SK-N-SH (cell line): ENCODE data around the gene LIX1.

Source experiments
- EP300 ChIP-seq, 2 experiments: IDR thresholded peaks; 2 replicates each; pipeline versions ENCODE4 v1.4.0 to v1.6.1; 2012; ENCODE audit warnings: borderline replicate concordance in 1 of 2, low read depth in 1 of 2, low read length in 1 of 2
- GATA2 ChIP-seq: sonication (generic); formaldehyde crosslinking; IDR thresholded peaks from 2 replicates; pipeline ENCODE4 v1.5.0; 2020; ENCODE audit warnings: mild to moderate bottlenecking, missing genetic modification reagents
- JUND ChIP-seq: IDR thresholded peaks from 2 replicates; pipeline ENCODE4 v1.4.0; 2012
- MXI1 ChIP-seq: IDR thresholded peaks from 2 replicates; pipeline ENCODE4 v1.6.1; 2012; ENCODE audit warnings: mild to moderate bottlenecking, low read depth, low read length, improper control_type of control experiment
- NFIC ChIP-seq: IDR thresholded peaks from 2 replicates; pipeline ENCODE4 v1.4.0; 2012; ENCODE audit warnings: borderline replicate concordance
- POLR2AphosphoS5 ChIP-seq: IDR thresholded peaks from 2 replicates; pipeline ENCODE4 v1.6.1; 2012; ENCODE audit warnings: low read depth, low read length
- RCOR1 ChIP-seq: fragments of 150-350 bp; IDR thresholded peaks from 2 replicates; pipeline ENCODE4 v1.6.1; 2017; ENCODE audit warnings: antibody characterized with exemption, low read length
- TF ChIP-seq, protein P1 (sequence below): IDR thresholded peaks from 2 replicates; pipeline ENCODE4 v1.4.0; 2012; ENCODE audit warnings: low read depth, borderline replicate concordance
- TF ChIP-seq, protein P2 (sequence below): fragments of 200-600 bp; sonication (generic); IDR thresholded peaks from 2 replicates; pipeline ENCODE4 v1.6.1; 2017; ENCODE audit warnings: antibody characterized with exemption, mild to moderate bottlenecking, moderate library complexity

DNA sequence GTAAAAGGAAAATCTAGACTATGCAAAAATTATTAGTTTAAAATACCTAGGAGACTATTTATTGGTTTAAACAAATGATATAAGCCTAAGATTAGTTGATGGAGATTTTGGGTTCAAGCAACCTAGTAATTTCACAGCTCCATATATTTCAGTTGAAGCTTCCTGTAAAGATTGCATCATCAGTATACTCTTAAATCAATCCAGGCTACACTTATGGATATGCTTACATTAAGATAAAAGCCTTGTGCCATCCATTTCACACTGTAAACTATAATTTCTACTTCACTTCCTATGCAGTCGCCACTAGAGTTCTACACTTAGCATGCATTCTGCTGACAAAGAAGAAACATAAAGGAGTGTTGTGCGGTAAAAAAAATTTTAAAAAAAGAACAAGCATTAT, 7.3 kb upstream of the LIX1 start:
- TF ChIP-seq, protein P1, sequence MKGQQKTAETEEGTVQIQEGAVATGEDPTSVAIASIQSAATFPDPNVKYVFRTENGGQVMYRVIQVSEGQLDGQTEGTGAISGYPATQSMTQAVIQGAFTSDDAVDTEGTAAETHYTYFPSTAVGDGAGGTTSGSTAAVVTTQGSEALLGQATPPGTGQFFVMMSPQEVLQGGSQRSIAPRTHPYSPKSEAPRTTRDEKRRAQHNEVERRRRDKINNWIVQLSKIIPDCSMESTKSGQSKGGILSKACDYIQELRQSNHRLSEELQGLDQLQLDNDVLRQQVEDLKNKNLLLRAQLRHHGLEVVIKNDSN, result no peak
- TF ChIP-seq, protein P2, sequence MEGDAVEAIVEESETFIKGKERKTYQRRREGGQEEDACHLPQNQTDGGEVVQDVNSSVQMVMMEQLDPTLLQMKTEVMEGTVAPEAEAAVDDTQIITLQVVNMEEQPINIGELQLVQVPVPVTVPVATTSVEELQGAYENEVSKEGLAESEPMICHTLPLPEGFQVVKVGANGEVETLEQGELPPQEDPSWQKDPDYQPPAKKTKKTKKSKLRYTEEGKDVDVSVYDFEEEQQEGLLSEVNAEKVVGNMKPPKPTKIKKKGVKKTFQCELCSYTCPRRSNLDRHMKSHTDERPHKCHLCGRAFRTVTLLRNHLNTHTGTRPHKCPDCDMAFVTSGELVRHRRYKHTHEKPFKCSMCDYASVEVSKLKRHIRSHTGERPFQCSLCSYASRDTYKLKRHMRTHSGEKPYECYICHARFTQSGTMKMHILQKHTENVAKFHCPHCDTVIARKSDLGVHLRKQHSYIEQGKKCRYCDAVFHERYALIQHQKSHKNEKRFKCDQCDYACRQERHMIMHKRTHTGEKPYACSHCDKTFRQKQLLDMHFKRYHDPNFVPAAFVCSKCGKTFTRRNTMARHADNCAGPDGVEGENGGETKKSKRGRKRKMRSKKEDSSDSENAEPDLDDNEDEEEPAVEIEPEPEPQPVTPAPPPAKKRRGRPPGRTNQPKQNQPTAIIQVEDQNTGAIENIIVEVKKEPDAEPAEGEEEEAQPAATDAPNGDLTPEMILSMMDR, result no peak
- TF ChIP-seq EP300 (IDR thresholded peaks at IDR 0.05; ENCODE audit: borderline replicate concordance in 1 of 2, low read depth in 1 of 2, low read length in 1 of 2), result no peak
- TF ChIP-seq MXI1, result no peak
- no peak for TF ChIP-seq GATA2 (CRISPR knock-in tag)
- no peak for TF ChIP-seq JUND
- no peak for TF ChIP-seq NFIC
- TF ChIP-seq POLR2AphosphoS5, result no peak
- TF ChIP-seq RCOR1, result no peak
